SKM-1 (cell line): ENCODE results near the gene SCFD2.
"Not testable (repeated sequence)": the region's sequence is repeated elsewhere in the genome, so short reads cannot be mapped to it uniquely, and the experiment has no call there.

ENCODE experiments used
- DNase-seq: peaks from one replicate; lab custom pipeline; 2025; ENCODE audit not compliant: unreplicated experiment; lab: John Stamatoyannopoulos, UW

The SCFD2 gene

DNA sequence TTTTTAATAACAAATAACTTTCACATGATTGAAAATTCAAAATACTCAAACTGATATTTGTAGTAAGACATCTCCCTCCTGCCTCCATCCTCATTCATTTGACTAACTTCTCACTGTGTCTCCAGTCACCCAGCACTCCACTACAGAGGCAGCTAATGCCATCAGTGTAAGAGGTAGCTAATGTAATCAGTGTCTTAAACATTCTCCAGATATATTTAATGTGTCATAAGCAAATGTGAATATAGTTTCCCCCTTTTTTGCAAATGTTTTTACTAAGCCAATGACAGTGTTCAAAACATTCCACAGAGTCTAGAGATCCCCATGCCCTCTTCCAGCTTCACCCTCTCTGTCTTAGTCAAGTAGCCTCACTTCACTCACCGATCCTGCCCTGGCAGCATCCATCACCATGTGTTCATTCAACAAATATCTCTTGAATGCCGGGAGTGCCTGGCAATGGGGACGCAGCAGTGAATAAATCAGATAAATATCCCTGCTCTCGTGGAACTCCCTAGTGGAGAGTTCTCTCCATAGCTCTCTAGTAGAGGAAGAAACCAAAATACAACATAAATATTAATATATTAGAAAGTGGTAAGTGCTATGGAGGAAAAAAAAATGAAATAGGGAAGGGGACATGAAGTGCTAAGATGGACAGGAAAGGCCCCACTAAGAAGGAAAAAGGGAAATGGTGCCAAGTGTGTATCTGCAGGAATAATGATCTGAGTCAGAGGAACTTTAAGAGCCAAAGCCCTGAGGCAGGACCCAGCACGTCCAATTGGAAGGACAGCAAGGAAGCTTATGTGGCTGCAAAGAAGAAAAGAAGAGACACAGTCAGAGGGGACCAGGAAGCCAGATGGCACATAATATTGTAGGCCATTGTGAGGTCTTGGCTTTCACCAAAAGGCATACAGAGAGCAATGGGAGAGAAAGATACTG is 18.7 kb downstream of the SCFD2 start:
- DNase-seq, result no peak

GRCh38 chr4:53346392-53346791 is 19.5 kb downstream of the SCFD2 start:
- DNase-seq, result not testable (repeated sequence)

GRCh38 chr4:53340145-53340544 is 25.7 kb downstream of the SCFD2 start:
- DNase-seq, result not testable (repeated sequence)

GRCh38 chr4:53334916-53335315 is 30.9 kb downstream of the SCFD2 start:
- not testable (repeated sequence) for DNase-seq

DNA sequence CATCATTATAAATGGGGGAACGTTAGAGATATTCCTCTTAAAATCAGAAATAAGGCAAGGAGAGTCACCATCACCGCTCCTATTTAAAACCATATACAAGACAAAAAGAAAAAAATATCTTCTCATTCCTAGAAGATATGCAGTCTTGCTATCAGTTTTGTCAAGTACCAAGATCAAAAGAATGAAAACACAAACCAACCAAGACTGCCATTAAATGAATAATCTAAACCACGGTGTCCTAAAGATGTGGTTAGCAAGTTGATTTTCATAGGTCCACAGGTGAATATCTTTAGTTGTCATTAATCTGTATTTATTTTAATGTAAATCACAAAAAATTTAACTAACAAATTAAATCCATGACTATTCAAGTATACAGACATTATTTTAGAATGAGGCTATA is 39.3 kb downstream of the SCFD2 start:
- no peak for DNase-seq

- DNase-seq, result no peak
Measured at GRCh38 chr4:53322696-53323095, 43.2 kb downstream of the SCFD2 start.

DNA sequence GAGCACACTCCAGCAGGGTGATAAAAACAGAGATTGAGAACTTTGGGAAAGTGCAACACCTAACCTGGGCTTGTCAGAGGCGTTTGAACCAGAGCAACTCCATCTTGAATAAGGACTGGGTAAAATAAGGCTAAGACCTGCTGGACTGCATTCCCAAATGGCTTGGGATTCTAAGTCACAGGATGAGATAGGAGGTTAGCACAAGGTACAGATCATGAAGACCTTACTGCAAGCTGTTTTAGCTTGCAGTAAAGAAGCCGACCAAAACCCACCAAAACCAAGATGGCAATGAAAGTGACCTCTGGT is 43.9 kb downstream of the SCFD2 start:
- no peak for DNase-seq

DNA sequence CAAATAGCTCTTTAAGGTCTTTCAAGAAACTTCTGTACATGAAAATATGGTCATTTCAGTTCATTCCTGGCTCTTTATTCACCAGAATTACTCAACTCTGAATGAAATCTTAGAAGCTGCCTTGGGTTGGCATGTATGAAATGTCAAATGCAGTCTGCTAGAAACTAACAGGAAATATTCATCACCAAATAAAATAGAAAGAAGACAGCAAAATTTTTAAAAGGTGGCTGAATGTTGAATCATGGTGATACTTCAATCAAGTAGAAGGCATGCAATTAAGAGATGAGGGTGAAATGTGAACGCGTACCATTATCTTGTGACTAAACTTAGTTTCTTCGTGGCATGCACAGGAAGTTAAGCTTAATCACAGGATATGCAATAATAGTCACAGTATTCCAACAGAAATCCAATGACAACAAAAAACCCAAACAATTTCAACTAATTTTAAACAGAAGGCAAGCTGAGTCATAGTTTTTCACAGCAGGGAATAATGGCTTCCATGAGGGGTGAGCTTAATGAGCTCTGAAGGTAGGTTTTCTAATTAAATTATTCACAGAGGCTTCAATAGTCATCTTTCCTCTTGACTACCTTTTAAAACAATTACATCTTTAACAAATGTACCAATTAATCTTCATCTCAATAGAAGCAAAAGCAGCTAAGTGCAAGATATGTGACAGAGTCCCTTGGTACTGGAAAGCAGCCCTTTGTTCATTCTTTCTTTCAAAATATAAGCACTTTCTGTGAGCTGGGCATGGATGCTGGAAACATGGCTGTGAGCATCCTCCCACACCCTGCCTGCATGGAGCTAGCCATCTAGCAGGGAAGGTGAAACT is 44.5 kb downstream of the SCFD2 start:
- no peak for DNase-seq

- no peak for DNase-seq
Measured at GRCh38 chr4:53315300-53315699, 50.6 kb downstream of the SCFD2 start.

DNA sequence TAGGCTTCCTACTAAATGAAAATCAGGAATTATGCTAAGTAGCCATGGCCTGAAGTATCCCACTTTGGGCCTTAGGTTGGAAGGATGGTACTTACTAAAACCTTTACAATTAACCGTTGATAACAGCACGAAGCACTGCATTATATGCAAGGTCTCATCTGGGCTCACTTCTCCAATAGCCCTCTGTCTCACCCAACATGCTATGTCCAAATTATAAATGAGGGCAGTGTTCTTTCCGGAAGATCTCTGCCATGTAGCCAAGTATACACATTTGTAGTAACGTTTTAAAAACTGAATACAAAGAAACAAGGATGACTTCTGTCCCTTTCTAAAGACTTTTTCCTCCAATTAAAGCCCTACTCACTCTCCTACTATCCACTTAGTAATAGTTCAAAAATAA is 51.6 kb downstream of the SCFD2 start:
- DNase-seq, result no peak

DNA sequence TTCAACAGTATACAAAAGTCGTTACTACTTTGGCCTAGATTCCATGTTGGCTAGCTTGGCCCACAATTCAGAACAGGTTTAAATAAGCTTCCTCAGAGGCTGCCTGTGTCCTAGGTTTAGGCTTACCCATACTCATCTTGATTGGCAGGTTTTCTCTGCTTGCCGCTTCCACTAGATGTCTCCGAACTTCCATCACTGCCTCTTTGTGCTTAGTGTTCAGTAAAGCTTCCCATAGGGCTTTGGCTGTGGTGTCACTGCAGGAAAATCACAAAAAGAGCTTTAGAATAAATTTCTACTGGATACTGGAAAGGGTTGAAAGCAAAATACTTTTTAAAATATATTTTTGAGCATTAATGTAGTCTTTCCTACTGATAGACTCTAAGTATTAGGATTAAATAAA is 52.4 kb downstream of the SCFD2 start:
- no peak for DNase-seq

DNA sequence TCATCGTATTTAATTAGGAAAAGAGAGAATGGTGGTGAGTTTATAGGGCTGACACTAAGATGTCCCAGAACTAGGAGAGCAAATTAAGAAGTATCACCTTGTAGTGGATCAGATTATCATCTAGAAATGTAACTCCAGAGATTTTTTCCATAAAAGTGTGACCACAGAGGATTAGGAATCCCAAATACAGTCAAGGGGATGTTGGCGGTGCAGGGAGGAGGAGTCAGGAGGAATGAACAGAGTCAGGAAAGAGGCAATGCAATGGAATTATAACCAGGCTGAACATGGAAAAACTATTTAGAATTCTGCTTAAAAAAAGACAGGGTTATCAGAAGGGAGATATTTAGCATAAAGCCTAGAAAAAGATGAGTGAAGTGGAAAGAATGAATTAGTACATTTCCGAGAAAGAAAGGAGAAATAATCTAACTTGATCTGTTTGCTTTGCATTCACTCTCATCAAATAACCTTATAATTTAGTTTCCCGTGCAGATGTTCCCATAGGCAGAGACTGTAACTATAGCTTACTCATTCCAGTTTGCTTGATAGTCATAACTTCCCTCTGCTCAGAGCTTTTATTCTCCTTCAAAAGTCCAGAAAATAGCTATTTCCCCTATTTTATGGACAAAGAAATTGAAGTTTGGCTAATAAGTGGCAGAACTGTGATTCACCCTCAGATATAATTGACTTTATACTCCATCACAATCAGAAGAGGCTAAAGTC is 56.4 kb downstream of the SCFD2 start:
- no peak for DNase-seq

DNA sequence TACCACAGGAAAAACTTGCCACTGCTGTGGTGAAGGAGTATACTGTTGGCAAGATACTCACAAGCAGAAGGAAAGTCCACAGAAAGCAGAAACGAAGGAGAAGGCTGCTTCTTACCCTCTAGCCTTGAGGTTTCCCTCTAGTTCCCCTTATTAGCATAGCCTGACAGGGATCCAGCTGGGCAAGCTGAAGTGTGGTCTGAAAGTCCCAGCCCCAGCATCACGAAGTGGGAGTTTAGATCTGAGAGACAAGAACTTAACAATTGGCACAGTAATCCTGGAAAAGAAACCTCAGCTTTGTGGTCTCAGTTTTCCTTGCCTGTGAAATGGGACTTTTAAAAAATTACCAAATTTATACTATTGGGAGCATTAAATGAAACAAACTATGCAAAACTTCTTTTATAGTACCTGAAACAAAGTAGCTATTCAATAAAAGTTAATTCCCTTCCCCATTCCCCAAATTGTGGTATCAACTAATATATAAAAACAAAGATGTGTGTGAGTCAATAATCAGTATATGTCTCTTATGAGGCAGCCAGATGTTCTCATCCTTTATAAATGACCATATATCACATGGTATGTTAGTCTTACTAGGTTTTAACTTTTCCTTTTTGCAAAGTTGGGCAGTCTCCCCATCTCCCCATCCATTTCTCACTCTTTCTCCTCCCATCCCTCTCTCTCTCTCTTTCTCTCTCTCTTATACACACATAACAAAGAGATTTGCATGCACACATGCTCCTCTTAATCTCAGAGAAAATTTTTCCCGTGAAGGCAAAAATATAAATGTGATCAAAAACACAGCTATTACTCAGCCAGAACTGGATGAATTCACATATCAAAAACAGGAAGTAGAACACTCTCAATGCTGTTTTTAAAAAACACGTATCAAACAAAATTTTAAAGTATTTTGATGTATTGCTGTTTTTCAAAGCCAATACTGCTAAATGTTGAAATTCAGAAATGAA is 57.8 kb downstream of the SCFD2 start:
- DNase-seq, result no peak

DNA sequence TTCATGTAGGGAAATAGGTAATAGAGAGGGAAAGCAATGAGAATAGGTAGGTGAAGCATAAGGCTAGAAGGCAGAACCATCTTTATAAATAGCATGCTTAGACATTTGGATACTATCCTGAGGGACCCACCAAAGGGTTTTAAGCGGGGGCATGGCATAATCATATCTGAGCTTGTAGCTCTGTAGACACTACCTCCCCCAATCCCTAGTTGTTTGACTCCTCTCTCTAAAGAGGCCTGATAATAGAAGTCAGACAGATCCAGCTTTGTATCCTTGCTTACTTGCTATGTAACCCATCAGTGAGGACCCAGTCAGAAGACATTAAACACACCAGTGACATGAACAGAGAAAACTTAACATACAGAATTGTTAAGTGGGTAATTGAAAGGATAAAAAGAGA is 58.7 kb downstream of the SCFD2 start:
- no peak for DNase-seq

DNA sequence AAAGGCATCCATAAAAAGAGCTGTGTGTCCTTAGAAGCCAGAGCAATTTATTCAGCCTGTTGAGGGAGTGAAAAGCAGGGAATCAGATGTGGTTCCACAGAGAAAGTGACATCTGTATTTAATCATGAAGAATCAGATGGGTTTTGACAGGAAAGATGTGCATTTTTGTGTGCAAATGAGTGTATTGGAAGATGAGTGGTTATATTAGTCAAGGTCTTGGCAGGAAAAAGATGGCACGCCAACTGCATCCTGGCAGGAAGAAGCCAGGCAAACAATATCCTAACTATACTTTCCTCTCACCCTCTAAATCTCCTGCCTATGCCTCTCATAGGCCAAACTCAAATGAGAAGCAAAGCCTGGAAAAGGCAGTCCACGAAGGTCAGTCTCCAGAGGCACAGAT is 59.1 kb downstream of the SCFD2 start:
- no peak for DNase-seq

DNA sequence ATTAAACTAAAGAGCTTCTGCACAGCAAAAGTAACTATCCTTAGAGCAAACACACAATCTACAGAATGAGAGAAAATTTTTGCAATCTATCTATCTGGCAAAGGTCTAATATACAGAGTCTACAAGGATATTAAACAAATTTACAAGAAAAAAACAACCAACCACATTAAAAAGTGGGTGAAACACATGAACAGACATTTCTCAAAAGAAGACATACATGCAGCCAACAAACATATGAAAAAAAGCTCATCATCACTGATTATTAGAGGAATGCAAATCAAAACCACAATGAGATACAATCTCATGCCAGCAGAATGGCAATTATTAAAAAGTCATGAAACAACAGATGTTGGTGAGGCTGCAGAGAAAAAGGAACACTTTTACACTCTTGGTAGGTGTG is 73.7 kb downstream of the SCFD2 start:
- DNase-seq, result not testable (repeated sequence)

GRCh38 chr4:53281438-53281837 is 84.4 kb downstream of the SCFD2 start:
- no peak for DNase-seq

- DNase-seq, result no peak
Measured at GRCh38 chr4:53280846-53281245, 85.0 kb downstream of the SCFD2 start.

GRCh38 chr4:53274609-53275268 is 91.1 kb downstream of the SCFD2 start:
- no peak for DNase-seq

GRCh38 chr4:53273726-53274125 is 92.1 kb downstream of the SCFD2 start:
- DNase-seq, result no peak
